Sigmoid colon (tissue), 4 donors: ENCODE data around the gene CMTM3.

Source experiments
- CTCF ChIP-seq, 4 experiments: fragments of 450-650 bp in 3 of 4; fragments of 200-600 bp in 1 of 4; IDR thresholded peaks; one replicate each; pipeline ENCODE4 v1.5.1; 2016 to 2019; ENCODE audit warnings: antibody characterized with exemption in 4 of 4, mild to moderate bottlenecking in 3 of 4, moderate library complexity in 2 of 4
- EP300 ChIP-seq, 4 donors: sonication (generic); formaldehyde crosslinking; IDR thresholded peaks; one replicate each; pipeline ENCODE4 v1.6.1; 2017; ENCODE audit warnings: antibody characterized with exemption in 4 of 4
- POLR2A ChIP-seq, 2 donors: fragments of 450-650 bp; IDR thresholded peaks; one replicate each; pipeline ENCODE4 v1.6.1; 2016; ENCODE audit warnings: antibody characterized with exemption in 2 of 2, mild to moderate bottlenecking in 2 of 2, moderate library complexity in 2 of 2
- POLR2AphosphoS5 ChIP-seq, 4 donors: sonication (generic); formaldehyde crosslinking; IDR thresholded peaks; one replicate each; pipeline ENCODE4 v1.6.1; 2017; ENCODE audit warnings: antibody characterized with exemption in 4 of 4

GRCh38 chr16:66596986-66597848 lies 7.3 kb upstream of the CMTM3 start:
- TF ChIP-seq CTCF (IDR thresholded peaks at IDR 0.05) (no peak), POLR2A (IDR thresholded peaks at IDR 0.05) (no peak), POLR2AphosphoS5 (IDR thresholded peaks at IDR 0.05) (no peak), EP300 (IDR thresholded peaks at IDR 0.05) (no peak)
